Measurements from ENCODE around the gene ADORA2A.
A peak's percentile ranks its signal among the peaks of the same experiment; 100 is the strongest.

The ADORA2A gene

GRCh38 chr22:24437741-24438328 is 10.4 kb downstream of the ADORA2A start:
- H3K9me3 Mint-ChIP-seq, result no peaks in the 10 kb centered on the region
- H3K4me3 Mint-ChIP-seq, result peak overlapping the region; percentile 41 to 49
- H3K27ac Mint-ChIP-seq, result peak overlapping the region; percentile 90
- no peaks in the 10 kb centered on the region for H3K27me3 Mint-ChIP-seq
- H3K4me1 Mint-ChIP-seq, result peaks cover 63 to 97% of the 10 kb centered on the region in 2 donors
- DNase-seq (peak; percentile 57), ATAC-seq (replicated peaks) (peak; percentile 45 to 59)
- peaks cover 27 to 33% of the 10 kb centered on the region in 2 donors for H3K36me3 Mint-ChIP-seq

- Mint-ChIP-seq H3K27me3 (no peaks in the 10 kb centered on the region), H3K4me3 (no peak overlapping the region), H3K36me3 (peaks cover 33 to 42% of the 10 kb centered on the region in 2 donors), H3K27ac (peak overlapping the region; percentile 79), H3K9me3 (no peaks in the 10 kb centered on the region), H3K4me1 (peaks cover 45 to 93% of the 10 kb centered on the region in 2 donors)
- ATAC-seq (replicated peaks), result no peak
- no peak for DNase-seq
These were observed 12.9 kb downstream of the ADORA2A start for GRCh38 chr22:24440270-24440717.

DNA sequence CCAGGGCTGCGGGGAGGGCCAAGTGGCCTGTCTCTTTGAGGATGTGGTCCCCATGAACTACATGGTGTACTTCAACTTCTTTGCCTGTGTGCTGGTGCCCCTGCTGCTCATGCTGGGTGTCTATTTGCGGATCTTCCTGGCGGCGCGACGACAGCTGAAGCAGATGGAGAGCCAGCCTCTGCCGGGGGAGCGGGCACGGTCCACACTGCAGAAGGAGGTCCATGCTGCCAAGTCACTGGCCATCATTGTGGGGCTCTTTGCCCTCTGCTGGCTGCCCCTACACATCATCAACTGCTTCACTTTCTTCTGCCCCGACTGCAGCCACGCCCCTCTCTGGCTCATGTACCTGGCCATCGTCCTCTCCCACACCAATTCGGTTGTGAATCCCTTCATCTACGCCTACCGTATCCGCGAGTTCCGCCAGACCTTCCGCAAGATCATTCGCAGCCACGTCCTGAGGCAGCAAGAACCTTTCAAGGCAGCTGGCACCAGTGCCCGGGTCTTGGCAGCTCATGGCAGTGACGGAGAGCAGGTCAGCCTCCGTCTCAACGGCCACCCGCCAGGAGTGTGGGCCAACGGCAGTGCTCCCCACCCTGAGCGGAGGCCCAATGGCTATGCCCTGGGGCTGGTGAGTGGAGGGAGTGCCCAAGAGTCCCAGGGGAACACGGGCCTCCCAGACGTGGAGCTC is 13.5 kb downstream of the ADORA2A start:
- Mint-ChIP-seq H3K27me3 (no peaks in the 10 kb centered on the region), H3K36me3 (peaks cover 33 to 44% of the 10 kb centered on the region in 2 donors), H3K4me1 (peaks cover 45 to 93% of the 10 kb centered on the region in 2 donors), H3K9me3 (no peaks in the 10 kb centered on the region), H3K4me3 (no peak overlapping the region), H3K27ac (peak overlapping the region; percentile 79)
- ATAC-seq (replicated peaks) (no peak), DNase-seq (no peak)

DNA sequence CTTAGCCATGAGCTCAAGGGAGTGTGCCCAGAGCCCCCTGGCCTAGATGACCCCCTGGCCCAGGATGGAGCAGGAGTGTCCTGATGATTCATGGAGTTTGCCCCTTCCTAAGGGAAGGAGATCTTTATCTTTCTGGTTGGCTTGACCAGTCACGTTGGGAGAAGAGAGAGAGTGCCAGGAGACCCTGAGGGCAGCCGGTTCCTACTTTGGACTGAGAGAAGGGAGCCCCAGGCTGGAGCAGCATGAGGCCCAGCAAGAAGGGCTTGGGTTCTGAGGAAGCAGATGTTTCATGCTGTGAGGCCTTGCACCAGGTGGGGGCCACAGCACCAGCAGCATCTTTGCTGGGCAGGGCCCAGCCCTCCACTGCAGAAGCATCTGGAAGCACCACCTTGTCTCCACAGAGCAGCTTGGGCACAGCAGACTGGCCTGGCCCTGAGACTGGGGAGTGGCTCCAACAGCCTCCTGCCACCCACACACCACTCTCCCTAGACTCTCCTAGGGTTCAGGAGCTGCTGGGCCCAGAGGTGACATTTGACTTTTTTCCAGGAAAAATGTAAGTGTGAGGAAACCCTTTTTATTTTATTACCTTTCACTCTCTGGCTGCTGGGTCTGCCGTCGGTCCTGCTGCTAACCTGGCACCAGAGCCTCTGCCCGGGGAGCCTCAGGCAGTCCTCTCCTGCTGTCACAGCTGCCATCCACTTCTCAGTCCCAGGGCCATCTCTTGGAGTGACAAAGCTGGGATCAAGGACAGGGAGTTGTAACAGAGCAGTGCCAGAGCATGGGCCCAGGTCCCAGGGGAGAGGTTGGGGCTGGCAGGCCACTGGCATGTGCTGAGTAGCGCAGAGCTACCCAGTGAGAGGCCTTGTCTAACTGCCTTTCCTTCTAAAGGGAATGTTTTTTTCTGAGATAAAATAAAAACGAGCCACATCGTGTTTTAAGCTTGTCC is 14.3 kb downstream of the ADORA2A start:
- no peak for DNase-seq
- peak overlapping the region; percentile 79 for H3K27ac Mint-ChIP-seq

DNA sequence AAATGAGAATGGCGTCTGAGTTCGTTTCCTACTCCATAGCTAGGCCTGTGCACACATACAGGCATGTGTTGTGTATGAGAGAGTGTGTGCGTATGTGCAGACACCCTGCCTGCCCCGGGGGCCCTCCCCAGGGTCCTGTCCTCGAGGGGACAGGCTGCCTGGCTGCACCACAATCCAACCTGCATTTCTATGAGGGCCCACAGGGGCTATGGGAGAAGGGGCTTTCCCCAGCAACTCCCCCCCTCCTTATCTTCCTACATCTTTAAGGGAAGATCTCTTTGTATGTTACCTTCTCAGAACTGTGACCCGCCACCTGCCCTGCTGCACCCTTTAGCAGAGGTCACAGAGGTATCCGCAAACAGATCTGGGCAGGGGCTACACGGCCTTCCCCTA is 14.9 kb downstream of the ADORA2A start:
- H3K27me3 Mint-ChIP-seq, result no peaks in the 10 kb centered on the region
- H3K27ac Mint-ChIP-seq, result no peak overlapping the region
- H3K9me3 Mint-ChIP-seq, result no peaks in the 10 kb centered on the region
- peaks cover 40 to 84% of the 10 kb centered on the region in 2 donors for H3K4me1 Mint-ChIP-seq
- DNase-seq (no peak), ATAC-seq (replicated peaks) (no peak)
- peaks cover 30 to 47% of the 10 kb centered on the region in 2 donors for H3K36me3 Mint-ChIP-seq
- H3K4me3 Mint-ChIP-seq, result no peak overlapping the region

More for the DNA sequence above, 14.3 kb downstream of the ADORA2A start:
- peaks cover 41 to 91% of the 10 kb centered on the region in 2 donors for H3K4me1 Mint-ChIP-seq
- no peak for ATAC-seq (replicated peaks)
- H3K9me3 Mint-ChIP-seq, result no peaks in the 10 kb centered on the region
- H3K36me3 Mint-ChIP-seq, result peaks cover 29 to 42% of the 10 kb centered on the region in 2 donors
- no peak overlapping the region for H3K4me3 Mint-ChIP-seq
- H3K27me3 Mint-ChIP-seq, result no peaks in the 10 kb centered on the region

GRCh38 chr22:24443668-24444067 is 16.3 kb downstream of the ADORA2A start:
- H3K4me3 Mint-ChIP-seq, result no peak overlapping the region
- ATAC-seq (replicated peaks) (no peak), DNase-seq (no peak)
- H3K27ac Mint-ChIP-seq, result peak overlapping the region; percentile 52
- H3K36me3 Mint-ChIP-seq, result peaks cover 30 to 47% of the 10 kb centered on the region in 2 donors
- H3K9me3 Mint-ChIP-seq, result no peaks in the 10 kb centered on the region
- peaks cover 35 to 74% of the 10 kb centered on the region in 2 donors for H3K4me1 Mint-ChIP-seq
- no peaks in the 10 kb centered on the region for H3K27me3 Mint-ChIP-seq

- H3K36me3 Mint-ChIP-seq, result peaks cover 28 to 46% of the 10 kb centered on the region in 2 donors
- DNase-seq, result no peak
- H3K27me3 Mint-ChIP-seq, result no peaks in the 10 kb centered on the region
- no peak overlapping the region for H3K27ac Mint-ChIP-seq
- peaks cover 35 to 74% of the 10 kb centered on the region in 2 donors for H3K4me1 Mint-ChIP-seq
- ATAC-seq (replicated peaks), result no peak
- H3K4me3 Mint-ChIP-seq, result no peak overlapping the region
- no peaks in the 10 kb centered on the region for H3K9me3 Mint-ChIP-seq
These were observed 16.9 kb downstream of the ADORA2A start for GRCh38 chr22:24444251-24444650.

- H3K9me3 Mint-ChIP-seq, result no peaks in the 10 kb centered on the region
- peak overlapping the region in 1 of 2 donors; percentile 17 for H3K4me3 Mint-ChIP-seq
- ATAC-seq (replicated peaks), result no peak
- H3K27ac Mint-ChIP-seq, result peak overlapping the region; percentile 62
- DNase-seq, result no peak
- H3K27me3 Mint-ChIP-seq, result no peaks in the 10 kb centered on the region
- peaks cover 28 to 48% of the 10 kb centered on the region in 2 donors for H3K36me3 Mint-ChIP-seq
- peaks cover 36 to 73% of the 10 kb centered on the region in 2 donors for H3K4me1 Mint-ChIP-seq
These were observed 17.5 kb downstream of the ADORA2A start for GRCh38 chr22:24444729-24445466.

DNA sequence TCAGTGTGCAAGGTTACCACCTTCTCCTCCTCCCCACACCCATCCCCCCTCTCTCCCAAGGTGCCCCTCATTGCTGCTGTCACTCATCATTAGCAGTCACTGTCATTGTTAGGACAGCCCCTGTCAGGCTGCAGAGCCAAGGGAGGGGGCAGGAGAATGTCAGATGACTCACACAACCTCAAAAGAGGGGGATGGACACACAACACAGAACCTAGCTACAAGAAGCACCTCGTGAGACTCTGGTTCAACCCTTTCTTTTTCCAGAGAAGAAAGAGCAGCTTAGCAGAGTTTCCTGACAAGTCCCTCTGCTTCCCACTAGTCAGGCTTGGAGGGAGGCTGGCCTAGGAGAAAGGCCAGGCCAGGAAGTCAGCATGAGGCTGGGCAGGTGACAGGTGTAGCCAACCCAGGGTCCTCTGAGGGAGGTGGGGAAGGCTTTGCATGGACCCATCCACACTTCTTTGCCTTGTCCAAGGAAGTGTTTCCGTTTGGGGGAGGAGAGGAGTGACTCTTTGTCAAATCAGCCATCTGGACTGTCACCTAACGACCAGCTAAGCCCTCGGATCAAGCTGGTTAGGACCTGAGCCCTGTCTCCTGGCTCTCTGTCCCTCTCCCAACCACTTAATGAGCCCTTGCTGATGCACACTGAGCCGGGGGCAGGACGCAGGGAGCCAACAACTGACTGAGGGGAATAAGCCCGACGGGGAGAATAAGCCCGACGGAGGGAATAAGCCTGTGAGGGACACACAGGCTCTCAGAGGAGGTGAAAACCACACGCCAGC is 18.3 kb downstream of the ADORA2A start:
- peak overlapping the region; percentile 62 for H3K27ac Mint-ChIP-seq
- H3K9me3 Mint-ChIP-seq, result peaks cover 0 to 2% of the 10 kb centered on the region in 2 donors
- H3K4me1 Mint-ChIP-seq, result peaks cover 43 to 76% of the 10 kb centered on the region in 2 donors

DNA sequence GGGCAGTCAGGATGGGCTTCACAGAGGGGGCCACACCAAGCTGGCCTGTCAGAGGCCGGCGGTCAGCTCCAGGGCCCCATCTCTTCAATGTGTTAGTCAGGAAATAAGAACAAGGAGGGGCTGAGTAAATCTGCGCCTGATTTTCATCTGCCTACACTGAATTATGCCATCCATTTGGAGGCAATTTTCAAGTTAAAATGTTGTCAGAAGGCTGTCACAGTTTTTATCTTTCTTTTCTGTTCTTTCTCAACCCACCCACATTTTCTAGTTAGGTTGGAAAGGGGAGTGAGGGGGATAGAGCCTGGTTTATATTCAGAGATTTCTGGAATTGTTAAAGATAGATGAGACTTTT is 18.8 kb downstream of the ADORA2A start:
- Mint-ChIP-seq H3K27me3 (no peaks in the 10 kb centered on the region), H3K4me1 (peaks cover 38 to 74% of the 10 kb centered on the region in 2 donors), H3K36me3 (peaks cover 19 to 41% of the 10 kb centered on the region in 2 donors), H3K9me3 (peaks cover 0 to 2% of the 10 kb centered on the region in 2 donors), H3K4me3 (no peak overlapping the region), H3K27ac (no peak overlapping the region)
- DNase-seq (no peak), ATAC-seq (replicated peaks) (no peak)

More for the DNA sequence above, 18.3 kb downstream of the ADORA2A start:
- DNase-seq (no peak), ATAC-seq (replicated peaks) (peak; percentile 95 to 97)
- Mint-ChIP-seq H3K27me3 (no peaks in the 10 kb centered on the region), H3K36me3 (peaks cover 24 to 47% of the 10 kb centered on the region in 2 donors), H3K4me3 (peak overlapping the region in 1 of 2 donors; percentile 17)

GRCh38 chr22:24450610-24451009 is 23.2 kb downstream of the ADORA2A start:
- DNase-seq, result no peak
- ATAC-seq (replicated peaks), result no peak
- no peaks in the 10 kb centered on the region for H3K27me3 Mint-ChIP-seq
- H3K36me3 Mint-ChIP-seq, result peaks cover 2 to 17% of the 10 kb centered on the region in 2 donors
- peak overlapping the region; percentile 79 for H3K27ac Mint-ChIP-seq
- peaks cover 26 to 37% of the 10 kb centered on the region in 2 donors for H3K4me1 Mint-ChIP-seq
- H3K9me3 Mint-ChIP-seq, result peaks cover 0 to 2% of the 10 kb centered on the region in 2 donors
- H3K4me3 Mint-ChIP-seq, result no peak overlapping the region

DNA sequence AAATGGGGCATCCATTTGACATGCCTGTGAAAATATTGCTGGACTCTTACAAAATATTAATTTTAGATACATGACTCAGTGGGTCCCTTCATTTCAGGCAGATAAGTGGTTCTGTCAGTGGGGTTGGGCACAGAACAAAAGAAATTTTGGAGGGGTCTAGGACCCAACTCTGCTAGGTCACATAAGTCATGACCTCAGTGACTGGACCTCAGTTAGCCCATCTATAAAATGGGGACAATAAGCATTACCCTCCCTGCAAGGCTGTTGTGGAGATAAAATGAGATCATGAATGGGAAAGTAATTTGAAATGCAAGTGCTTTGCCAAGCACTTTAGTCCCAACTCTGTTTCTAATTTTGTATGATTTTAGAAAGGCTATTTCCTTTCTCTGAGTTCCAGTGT is 23.8 kb downstream of the ADORA2A start:
- no peaks in the 10 kb centered on the region for H3K27me3 Mint-ChIP-seq
- H3K9me3 Mint-ChIP-seq, result peaks cover 0 to 2% of the 10 kb centered on the region in 2 donors
- no peak for DNase-seq
- ATAC-seq (replicated peaks), result no peak
- no peak overlapping the region for H3K27ac Mint-ChIP-seq
- no peak overlapping the region for H3K4me3 Mint-ChIP-seq
- peaks cover 22 to 37% of the 10 kb centered on the region in 2 donors for H3K4me1 Mint-ChIP-seq
- peaks cover 2 to 17% of the 10 kb centered on the region in 2 donors for H3K36me3 Mint-ChIP-seq

GRCh38 chr22:24453853-24454252 is 26.5 kb downstream of the ADORA2A start:
- peaks cover 0 to 8% of the 10 kb centered on the region in 2 donors for H3K36me3 Mint-ChIP-seq
- H3K4me1 Mint-ChIP-seq, result peaks cover 15 to 31% of the 10 kb centered on the region in 2 donors
- no peak overlapping the region for H3K27ac Mint-ChIP-seq
- ATAC-seq (replicated peaks) (no peak), DNase-seq (no peak)
- no peak overlapping the region for H3K4me3 Mint-ChIP-seq
- H3K9me3 Mint-ChIP-seq, result peaks cover 0 to 2% of the 10 kb centered on the region in 2 donors
- no peaks in the 10 kb centered on the region for H3K27me3 Mint-ChIP-seq

All from stimulated activated naive B cell treated with anti-CD40 and anti-IgM and Interleukin-4, amounts not matched to agents 10 μg/mL and 1 μg/mL and 100 μg/mL, for 72 hours (primary cell).